GM19099 (cell line): Measurements from ENCODE around the gene CDK18.

ENCODE experiments used
- POLR2A ChIP-seq: IDR thresholded peaks from 3 replicates; pipeline ENCODE4 v1.6.1; 2011; ENCODE audit warnings: low read depth; ENCODE audit not compliant: insufficient read length; ENCODE audit errors: extremely low read depth

CDK18 gene

GRCh38 chr1:205523261-205523890, 18.9 kb downstream of the CDK18 start:
- TF ChIP-seq POLR2A, result no peak

- no peak for TF ChIP-seq POLR2A
These were observed 19.7 kb downstream of the CDK18 start for GRCh38 chr1:205523891-205524793.

GRCh38 chr1:205524794-205525101, 20.3 kb downstream of the CDK18 start:
- no peak for TF ChIP-seq POLR2A

GRCh38 chr1:205525495-205526285, 21.2 kb downstream of the CDK18 start:
- TF ChIP-seq POLR2A, result no peak

- TF ChIP-seq POLR2A, result no peak
These were observed 22.0 kb downstream of the CDK18 start for GRCh38 chr1:205526431-205526830.

- no peak for TF ChIP-seq POLR2A
These were observed 23.5 kb downstream of the CDK18 start for GRCh38 chr1:205527931-205528330.

GRCh38 chr1:205528446-205528886, 24.0 kb downstream of the CDK18 start:
- TF ChIP-seq POLR2A, result no peak

- TF ChIP-seq POLR2A, result no peak
These were observed 24.7 kb downstream of the CDK18 start for GRCh38 chr1:205528887-205529825.

GRCh38 chr1:205530116-205530515, 25.6 kb downstream of the CDK18 start:
- no peak for TF ChIP-seq POLR2A

GRCh38 chr1:205531191-205532025, 26.9 kb downstream of the CDK18 start:
- TF ChIP-seq POLR2A, result no peak

GRCh38 chr1:205532026-205532898, 27.8 kb downstream of the CDK18 start:
- TF ChIP-seq POLR2A, result no peak

- no peak for TF ChIP-seq POLR2A
These were observed 28.7 kb downstream of the CDK18 start for GRCh38 chr1:205532996-205533735.
